Activated T-cell treated with anti-CD3 and anti-CD28 coated beads for 4 hours (primary cell): Measurements from ENCODE around the gene RHBDD2.
"Not testable (repeated sequence)": the region's sequence is repeated elsewhere in the genome, so short reads cannot be mapped to it uniquely, and the experiment has no call there.

Source experiments
- DNase-seq: peaks from one replicate; pipeline ENCODE4 v3.0.0-alpha.2; 2020

Gene RHBDD2

GRCh38 chr7:75889826-75890225 lies 11.0 kb downstream of the RHBDD2 start:
- DNase-seq = no peak

- DNase-seq = not testable (repeated sequence)
Observed at GRCh38 chr7:75891237-75891636, 12.4 kb downstream of the RHBDD2 start.

- no peak for DNase-seq
Observed at GRCh38 chr7:75891815-75892411, 13.1 kb downstream of the RHBDD2 start.

- DNase-seq = no peak
Observed at GRCh38 chr7:75892634-75893272, 13.9 kb downstream of the RHBDD2 start.

GRCh38 chr7:75896803-75897327 lies 18.0 kb downstream of the RHBDD2 start:
- no peak for DNase-seq

GRCh38 chr7:75900617-75901315 lies 21.9 kb downstream of the RHBDD2 start:
- no peak for DNase-seq

- DNase-seq = no peak
Observed at GRCh38 chr7:75905785-75906604, 27.2 kb downstream of the RHBDD2 start.

- no peak for DNase-seq
Observed at GRCh38 chr7:75906991-75907667, 28.3 kb downstream of the RHBDD2 start.

GRCh38 chr7:75907668-75908039 lies 28.8 kb downstream of the RHBDD2 start:
- not testable (repeated sequence) for DNase-seq

- no peak for DNase-seq
Observed at GRCh38 chr7:75909521-75910132, 30.8 kb downstream of the RHBDD2 start.

- DNase-seq = not testable (repeated sequence)
Observed at GRCh38 chr7:75911186-75911585, 32.4 kb downstream of the RHBDD2 start.

GRCh38 chr7:75913437-75913836 lies 34.6 kb downstream of the RHBDD2 start:
- DNase-seq = no peak

GRCh38 chr7:75914169-75914654 lies 35.4 kb downstream of the RHBDD2 start:
- no peak for DNase-seq

GRCh38 chr7:75914655-75915415 lies 36.0 kb downstream of the RHBDD2 start, which contains the start of gene POR:
TSS of gene POR (plus strand) at chr7:75915155. CDS start at chr7:75954002, 38,847 bp downstream.
- peak; percentile 97 for DNase-seq

GRCh38 chr7:75915416-75916156 lies 36.8 kb downstream of the RHBDD2 start:
- DNase-seq = no peak

GRCh38 chr7:75916259-75916658 lies 37.4 kb downstream of the RHBDD2 start:
- no peak for DNase-seq

- no peak for DNase-seq
Observed at GRCh38 chr7:75916685-75917634, 38.1 kb downstream of the RHBDD2 start.

- DNase-seq = peak; percentile 18
Observed at GRCh38 chr7:75920431-75921161, 41.8 kb downstream of the RHBDD2 start.
